A549 (cell line): ENCODE results near the gene CDH22. TPM values are rescaled to one million over a fixed set of nuclear protein-coding genes. Genes with fewer than 3 reads are reported as not detected.

Experiments
- ATAC-seq, 2 experiments: fragments of 200-7000 bp in 1 of 2; fragments of >200 bp in 1 of 2; cut with Nextera tagmentation in 1 of 2; cut with Tn5 transposase in 1 of 2; 3 replicates each; pipeline versions ENCODE4 v1.8.0 to v1.9.1; 2018 to 2020; ENCODE audit warnings: mild to moderate bottlenecking in 1 of 2, moderate library complexity in 1 of 2
- CTCF ChIA-PET: fragments of 300-600 bp; sonication (Branson Sonifier 250); formaldehyde crosslinking; extraction: SDS; loops from one replicate; lab custom pipeline; 2021; ENCODE audit warnings: antibody characterized with exemption, inconsistent platforms; lab: Yijun Ruan, JAX
- POLR2A ChIA-PET: fragments of 350-600 bp; formaldehyde crosslinking; extraction: SDS; loops from one replicate; lab custom pipeline; 2021; ENCODE audit warnings: antibody characterized with exemption, inconsistent platforms; lab: Yijun Ruan, JAX
- DNase-seq, 2 experiments: peaks; one replicate each; pipeline versions ENCODE4 v3.0.0 to v3.0.0-alpha.2; 2011 to 2016; ENCODE audit warnings: low read depth in 1 of 2, low spot score in 1 of 2
- FAIRE-seq: peaks from 2 replicates; lab custom pipeline; 2011; peaks lifted over from hg19 to GRCh38; lab: Jason Lieb, UNC
- H3K27ac ChIP-seq, 2 experiments: fragments of >200 bp; sonication (Bioruptor Twin); formaldehyde crosslinking; 3 replicates each; pipeline ENCODE4 v1.5.1; 2016 to 2017
- H3K4me1 ChIP-seq: fragments of >200 bp; sonication (Bioruptor Twin); formaldehyde crosslinking; 3 replicates; pipeline ENCODE4 v1.6.1; 2016
- H3K4me2 ChIP-seq: fragments of >200 bp; sonication (Bioruptor Twin); formaldehyde crosslinking; 3 replicates; pipeline ENCODE4 v1.6.1; 2016
- H3K4me3 ChIP-seq: fragments of >200 bp; sonication (Bioruptor Twin); formaldehyde crosslinking; 3 replicates; pipeline ENCODE4 v1.5.1; 2016
- H3K9me3 ChIP-seq: fragments of >200 bp; sonication (Bioruptor Twin); formaldehyde crosslinking; 3 replicates; pipeline ENCODE4 v1.6.1; 2016
- CHD2 ChIP-seq: fragments of 150-350 bp; IDR thresholded peaks from 2 replicates; pipeline ENCODE4 v1.6.1; 2014; ENCODE audit warnings: low read length; ENCODE audit not compliant: partially characterized antibody
- EHMT2 ChIP-seq: fragments of 200-600 bp; sonication (generic); IDR thresholded peaks from 2 replicates; pipeline ENCODE4 v1.6.1; 2016; ENCODE audit warnings: antibody characterized with exemption, low read depth, mild to moderate bottlenecking, moderate library complexity
- FOXS1 ChIP-seq: fragments of 250-450 bp; sonication (Bioruptor Pico); IDR thresholded peaks from 2 replicates; pipeline ENCODE4 v1.5.0; 2020; ENCODE audit warnings: mild to moderate bottlenecking, moderate library complexity
- GATA3 ChIP-seq: IDR thresholded peaks from 2 replicates; pipeline ENCODE4 v1.6.1; 2012; ENCODE audit warnings: borderline replicate concordance
- HEYL ChIP-seq: fragments of 250-450 bp; sonication (Bioruptor Pico); IDR thresholded peaks from 2 replicates; pipeline ENCODE4 v1.8.0; 2021; ENCODE audit warnings: mild to moderate bottlenecking, moderate library complexity
- HOXA7 ChIP-seq: fragments of 250-450 bp; sonication (Bioruptor Pico); IDR thresholded peaks from 2 replicates; pipeline ENCODE4 v1.5.0; 2020; ENCODE audit warnings: mild to moderate bottlenecking, moderate library complexity
- HOXB5 ChIP-seq: fragments of 250-450 bp; sonication (Bioruptor Pico); IDR thresholded peaks from 2 replicates; pipeline ENCODE4 v1.5.0; 2020; ENCODE audit warnings: mild to moderate bottlenecking, moderate library complexity
- KDM5A ChIP-seq: fragments of 200-600 bp; sonication (generic); IDR thresholded peaks from 2 replicates; pipeline ENCODE4 v1.6.1; 2016; ENCODE audit warnings: antibody characterized with exemption, mild to moderate bottlenecking
- MAZ ChIP-seq: fragments of 150-350 bp; IDR thresholded peaks from 2 replicates; pipeline ENCODE4 v1.6.1; 2014; ENCODE audit warnings: antibody characterized with exemption, low read depth, low read length, borderline replicate concordance
- POLR2A ChIP-seq: IDR thresholded peaks from 2 replicates; pipeline ENCODE4 v1.6.1; 2012; ENCODE audit warnings: mild to moderate bottlenecking, low read length
- RCOR1 ChIP-seq: fragments of 150-350 bp; IDR thresholded peaks from 2 replicates; pipeline ENCODE4 v1.6.1; 2014; ENCODE audit warnings: antibody characterized with exemption, low read length, low read depth
- SMC3 ChIP-seq: fragments of >200 bp; sonication (Bioruptor Twin); formaldehyde crosslinking; IDR thresholded peaks from 3 replicates; pipeline ENCODE4 v1.6.1; 2018; ENCODE audit warnings: inconsistent platforms
- TP53 ChIP-seq: fragments of 250-450 bp; sonication (Bioruptor Pico); IDR thresholded peaks from 2 replicates; pipeline ENCODE4 v1.5.0; 2021; ENCODE audit warnings: mild to moderate bottlenecking, moderate library complexity
- ZNF302 ChIP-seq: fragments of 250-450 bp; sonication (Bioruptor Pico); IDR thresholded peaks from 2 replicates; pipeline ENCODE4 v1.9.0; 2021; ENCODE audit warnings: inconsistent platforms, mild to moderate bottlenecking, moderate library complexity
- ZSCAN20 ChIP-seq: fragments of 250-450 bp; sonication (Bioruptor Pico); IDR thresholded peaks from 2 replicates; pipeline ENCODE4 v1.8.0; 2022; ENCODE audit warnings: mild to moderate bottlenecking, moderate library complexity
- WGBS: methylation state at CpG from one replicate; pipeline ENCODE4 v1.1.6; 2017; ENCODE audit errors: missing lambda C conversion rate; 5-methylcytosine and 5-hydroxymethylcytosine counted together
- polyA plus RNA-seq, 4 experiments: library from polyadenylated mRNA; depleted of rRNA in 3 of 4; stranded (reverse); fragments of >200 nt; fragmentation: RNase III in 1 of 4; extraction: RNeasy Plus Mini Kit Qiagen cat#74134 plus additional on column Dnase treatment in 1 of 4; gene quantifications; 2 replicates in 3 of 4; 3 replicates in 1 of 4; pipeline ENCODE4 v1.2.3, GENCODE V29; 2011 to 2017
- TF ChIP-seq, protein P1 (sequence below): IDR thresholded peaks from 2 replicates; pipeline ENCODE4 v1.6.1; 2012
- TF ChIP-seq, protein P2 (sequence below): fragments of >200 bp; sonication (Bioruptor Twin); formaldehyde crosslinking; IDR thresholded peaks from 2 replicates; pipeline ENCODE4 v1.6.1; 2016
- TF ChIP-seq, protein P3 (sequence below): fragments of 250-450 bp; sonication (Bioruptor Pico); IDR thresholded peaks from 2 replicates; pipeline ENCODE4 v1.5.0; 2021; ENCODE audit warnings: mild to moderate bottlenecking, moderate library complexity, borderline replicate concordance
- TF ChIP-seq, protein P4 (sequence below): fragments of 450-650 bp; IDR thresholded peaks from 2 replicates; pipeline ENCODE4 v1.6.1; 2014; ENCODE audit warnings: antibody characterized with exemption
- TF ChIP-seq, protein P5 (sequence below): fragments of 150-350 bp; IDR thresholded peaks from 2 replicates; pipeline ENCODE4 v1.6.1; 2014; ENCODE audit warnings: low read depth, mild to moderate bottlenecking, low read length
- TF ChIP-seq, protein P6 (sequence below): fragments of >200 bp; sonication (Bioruptor Twin); formaldehyde crosslinking; IDR thresholded peaks from 3 replicates; pipeline ENCODE4 v1.5.1; 2016
- TF ChIP-seq, protein P7 (sequence below): fragments of >200 bp; sonication (Bioruptor Twin); formaldehyde crosslinking; IDR thresholded peaks from 3 replicates; pipeline ENCODE4 v1.6.1; 2016
- TF ChIP-seq, protein P8 (sequence below): fragments of 200-600 bp; sonication (generic); IDR thresholded peaks from 2 replicates; pipeline ENCODE4 v1.6.1; 2016; ENCODE audit warnings: antibody characterized with exemption, mild to moderate bottlenecking, moderate library complexity

CDH22 gene
- polyA plus RNA-seq, 2 of the 4 experiments (the other 2 are of a cell fraction): not detected

DNA sequence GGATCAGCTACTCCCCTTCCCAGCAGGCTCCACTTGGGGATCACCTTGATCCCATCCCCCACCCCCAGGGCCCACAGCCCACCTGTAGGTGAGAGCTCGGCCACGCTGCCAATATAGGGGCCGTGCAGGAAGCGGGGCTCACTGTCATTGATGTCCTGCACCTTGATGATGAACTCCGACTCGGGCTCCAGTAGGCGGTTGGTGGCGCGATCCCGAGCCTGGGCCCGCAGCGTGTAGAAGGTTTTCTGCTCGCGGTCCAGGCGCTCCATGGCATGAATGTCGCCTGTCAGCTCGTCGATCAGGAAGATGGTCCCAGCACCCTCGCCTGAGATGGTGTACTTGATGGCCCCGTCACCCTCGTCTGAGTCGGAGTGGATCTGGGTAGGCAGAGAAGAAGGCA, 67.4 kb downstream of the CDH22 start:
- Histone ChIP-seq H3K4me3 (no peak overlapping the region), H3K4me2 (no peak overlapping the region), H3K27ac (no peak overlapping the region), H3K9me3 (no peaks in the 10 kb centered on the region), H3K4me1 (no peaks in the 10 kb centered on the region)
- DNase-seq (no peak), FAIRE-seq (no peak), ATAC-seq (no peak)
- ChIA-PET CTCF (interaction anchor here (1.1 to 1.5 kb wide), 2 partner anchors 9 to 108 kb away, joined by 3 to 8 read pairs; no protein-coding TSS in a partner anchor), POLR2A (no interaction called here)
- TF ChIP-seq RCOR1 (no peak), POLR2A (no peak), FOXS1 (CRISPR knock-in tag) (no peak), HEYL (CRISPR knock-in tag) (no peak), KDM5A (no peak), TP53 (CRISPR knock-in tag) (no peak), ZNF302 (CRISPR knock-in tag) (no peak), EHMT2 (no peak), ZSCAN20 (CRISPR knock-in tag) (no peak), GATA3 (no peak), SMC3 (no peak)
- TF ChIP-seq, protein P1, sequence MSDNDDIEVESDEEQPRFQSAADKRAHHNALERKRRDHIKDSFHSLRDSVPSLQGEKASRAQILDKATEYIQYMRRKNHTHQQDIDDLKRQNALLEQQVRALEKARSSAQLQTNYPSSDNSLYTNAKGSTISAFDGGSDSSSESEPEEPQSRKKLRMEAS: no peak
- TF ChIP-seq, protein P2, sequence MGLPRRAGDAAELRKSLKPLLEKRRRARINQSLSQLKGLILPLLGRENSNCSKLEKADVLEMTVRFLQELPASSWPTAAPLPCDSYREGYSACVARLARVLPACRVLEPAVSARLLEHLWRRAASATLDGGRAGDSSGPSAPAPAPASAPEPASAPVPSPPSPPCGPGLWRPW: no peak
- TF ChIP-seq, protein P3, sequence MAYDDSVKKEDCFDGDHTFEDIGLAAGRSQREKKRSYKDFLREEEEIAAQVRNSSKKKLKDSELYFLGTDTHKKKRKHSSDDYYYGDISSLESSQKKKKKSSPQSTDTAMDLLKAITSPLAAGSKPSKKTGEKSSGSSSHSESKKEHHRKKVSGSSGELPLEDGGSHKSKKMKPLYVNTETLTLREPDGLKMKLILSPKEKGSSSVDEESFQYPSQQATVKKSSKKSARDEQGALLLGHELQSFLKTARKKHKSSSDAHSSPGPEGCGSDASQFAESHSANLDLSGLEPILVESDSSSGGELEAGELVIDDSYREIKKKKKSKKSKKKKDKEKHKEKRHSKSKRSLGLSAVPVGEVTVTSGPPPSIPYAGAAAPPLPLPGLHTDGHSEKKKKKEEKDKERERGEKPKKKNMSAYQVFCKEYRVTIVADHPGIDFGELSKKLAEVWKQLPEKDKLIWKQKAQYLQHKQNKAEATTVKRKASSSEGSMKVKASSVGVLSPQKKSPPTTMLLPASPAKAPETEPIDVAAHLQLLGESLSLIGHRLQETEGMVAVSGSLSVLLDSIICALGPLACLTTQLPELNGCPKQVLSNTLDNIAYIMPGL: no peak
- TF ChIP-seq, protein P4, sequence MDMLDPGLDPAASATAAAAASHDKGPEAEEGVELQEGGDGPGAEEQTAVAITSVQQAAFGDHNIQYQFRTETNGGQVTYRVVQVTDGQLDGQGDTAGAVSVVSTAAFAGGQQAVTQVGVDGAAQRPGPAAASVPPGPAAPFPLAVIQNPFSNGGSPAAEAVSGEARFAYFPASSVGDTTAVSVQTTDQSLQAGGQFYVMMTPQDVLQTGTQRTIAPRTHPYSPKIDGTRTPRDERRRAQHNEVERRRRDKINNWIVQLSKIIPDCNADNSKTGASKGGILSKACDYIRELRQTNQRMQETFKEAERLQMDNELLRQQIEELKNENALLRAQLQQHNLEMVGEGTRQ: no peak
- TF ChIP-seq, protein P5, sequence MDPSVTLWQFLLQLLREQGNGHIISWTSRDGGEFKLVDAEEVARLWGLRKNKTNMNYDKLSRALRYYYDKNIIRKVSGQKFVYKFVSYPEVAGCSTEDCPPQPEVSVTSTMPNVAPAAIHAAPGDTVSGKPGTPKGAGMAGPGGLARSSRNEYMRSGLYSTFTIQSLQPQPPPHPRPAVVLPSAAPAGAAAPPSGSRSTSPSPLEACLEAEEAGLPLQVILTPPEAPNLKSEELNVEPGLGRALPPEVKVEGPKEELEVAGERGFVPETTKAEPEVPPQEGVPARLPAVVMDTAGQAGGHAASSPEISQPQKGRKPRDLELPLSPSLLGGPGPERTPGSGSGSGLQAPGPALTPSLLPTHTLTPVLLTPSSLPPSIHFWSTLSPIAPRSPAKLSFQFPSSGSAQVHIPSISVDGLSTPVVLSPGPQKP: no peak
- 43% methylated on average over 20 of the region's 22 CpGs for WGBS

DNA sequence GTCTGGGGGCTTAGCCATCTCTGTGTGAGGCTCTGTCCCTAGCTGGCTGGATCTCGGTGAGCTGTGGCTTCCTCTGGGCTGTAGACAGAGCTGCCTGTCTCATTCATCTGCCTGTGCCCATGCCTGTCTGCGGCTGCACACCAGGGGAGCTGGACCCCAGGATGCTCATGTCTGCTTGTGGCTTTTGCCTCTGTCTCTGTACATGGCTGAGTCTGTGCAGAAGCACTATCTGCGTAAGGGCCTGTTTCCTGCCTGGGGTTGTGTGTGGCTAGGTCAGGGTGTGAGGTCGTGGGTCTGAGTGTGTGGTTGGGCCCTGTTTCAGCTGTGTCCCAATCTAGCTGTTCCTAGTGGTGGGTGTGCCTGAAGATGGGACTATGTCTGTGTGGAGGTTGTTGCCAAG, 68.2 kb downstream of the CDH22 start:
- DNase-seq (no peak), FAIRE-seq (no peak), ATAC-seq (no peak)
- ChIA-PET POLR2A (no interaction called here), CTCF (interaction anchor here (1.2 kb wide), 1 partner anchor 8 kb away, joined by 3 read pairs; no protein-coding TSS in a partner anchor)
- Histone ChIP-seq H3K9me3 (no peaks in the 10 kb centered on the region), H3K4me2 (no peak overlapping the region), H3K27ac (no peak overlapping the region), H3K4me3 (no peak overlapping the region), H3K4me1 (no peaks in the 10 kb centered on the region)
- WGBS: 25% methylated on average over 4 of the region's 4 CpGs
- TF ChIP-seq HOXA7 (no peak), HEYL (CRISPR knock-in tag) (no peak), HOXB5 (no peak), CHD2 (no peak), TP53 (CRISPR knock-in tag) (no peak), MAZ (no peak)
- TF ChIP-seq, protein P6, sequence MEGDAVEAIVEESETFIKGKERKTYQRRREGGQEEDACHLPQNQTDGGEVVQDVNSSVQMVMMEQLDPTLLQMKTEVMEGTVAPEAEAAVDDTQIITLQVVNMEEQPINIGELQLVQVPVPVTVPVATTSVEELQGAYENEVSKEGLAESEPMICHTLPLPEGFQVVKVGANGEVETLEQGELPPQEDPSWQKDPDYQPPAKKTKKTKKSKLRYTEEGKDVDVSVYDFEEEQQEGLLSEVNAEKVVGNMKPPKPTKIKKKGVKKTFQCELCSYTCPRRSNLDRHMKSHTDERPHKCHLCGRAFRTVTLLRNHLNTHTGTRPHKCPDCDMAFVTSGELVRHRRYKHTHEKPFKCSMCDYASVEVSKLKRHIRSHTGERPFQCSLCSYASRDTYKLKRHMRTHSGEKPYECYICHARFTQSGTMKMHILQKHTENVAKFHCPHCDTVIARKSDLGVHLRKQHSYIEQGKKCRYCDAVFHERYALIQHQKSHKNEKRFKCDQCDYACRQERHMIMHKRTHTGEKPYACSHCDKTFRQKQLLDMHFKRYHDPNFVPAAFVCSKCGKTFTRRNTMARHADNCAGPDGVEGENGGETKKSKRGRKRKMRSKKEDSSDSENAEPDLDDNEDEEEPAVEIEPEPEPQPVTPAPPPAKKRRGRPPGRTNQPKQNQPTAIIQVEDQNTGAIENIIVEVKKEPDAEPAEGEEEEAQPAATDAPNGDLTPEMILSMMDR: no peak
- TF ChIP-seq, protein P7, sequence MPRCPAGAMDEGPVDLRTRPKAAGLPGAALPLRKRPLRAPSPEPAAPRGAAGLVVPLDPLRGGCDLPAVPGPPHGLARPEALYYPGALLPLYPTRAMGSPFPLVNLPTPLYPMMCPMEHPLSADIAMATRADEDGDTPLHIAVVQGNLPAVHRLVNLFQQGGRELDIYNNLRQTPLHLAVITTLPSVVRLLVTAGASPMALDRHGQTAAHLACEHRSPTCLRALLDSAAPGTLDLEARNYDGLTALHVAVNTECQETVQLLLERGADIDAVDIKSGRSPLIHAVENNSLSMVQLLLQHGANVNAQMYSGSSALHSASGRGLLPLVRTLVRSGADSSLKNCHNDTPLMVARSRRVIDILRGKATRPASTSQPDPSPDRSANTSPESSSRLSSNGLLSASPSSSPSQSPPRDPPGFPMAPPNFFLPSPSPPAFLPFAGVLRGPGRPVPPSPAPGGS: no peak
- TF ChIP-seq, protein P8, sequence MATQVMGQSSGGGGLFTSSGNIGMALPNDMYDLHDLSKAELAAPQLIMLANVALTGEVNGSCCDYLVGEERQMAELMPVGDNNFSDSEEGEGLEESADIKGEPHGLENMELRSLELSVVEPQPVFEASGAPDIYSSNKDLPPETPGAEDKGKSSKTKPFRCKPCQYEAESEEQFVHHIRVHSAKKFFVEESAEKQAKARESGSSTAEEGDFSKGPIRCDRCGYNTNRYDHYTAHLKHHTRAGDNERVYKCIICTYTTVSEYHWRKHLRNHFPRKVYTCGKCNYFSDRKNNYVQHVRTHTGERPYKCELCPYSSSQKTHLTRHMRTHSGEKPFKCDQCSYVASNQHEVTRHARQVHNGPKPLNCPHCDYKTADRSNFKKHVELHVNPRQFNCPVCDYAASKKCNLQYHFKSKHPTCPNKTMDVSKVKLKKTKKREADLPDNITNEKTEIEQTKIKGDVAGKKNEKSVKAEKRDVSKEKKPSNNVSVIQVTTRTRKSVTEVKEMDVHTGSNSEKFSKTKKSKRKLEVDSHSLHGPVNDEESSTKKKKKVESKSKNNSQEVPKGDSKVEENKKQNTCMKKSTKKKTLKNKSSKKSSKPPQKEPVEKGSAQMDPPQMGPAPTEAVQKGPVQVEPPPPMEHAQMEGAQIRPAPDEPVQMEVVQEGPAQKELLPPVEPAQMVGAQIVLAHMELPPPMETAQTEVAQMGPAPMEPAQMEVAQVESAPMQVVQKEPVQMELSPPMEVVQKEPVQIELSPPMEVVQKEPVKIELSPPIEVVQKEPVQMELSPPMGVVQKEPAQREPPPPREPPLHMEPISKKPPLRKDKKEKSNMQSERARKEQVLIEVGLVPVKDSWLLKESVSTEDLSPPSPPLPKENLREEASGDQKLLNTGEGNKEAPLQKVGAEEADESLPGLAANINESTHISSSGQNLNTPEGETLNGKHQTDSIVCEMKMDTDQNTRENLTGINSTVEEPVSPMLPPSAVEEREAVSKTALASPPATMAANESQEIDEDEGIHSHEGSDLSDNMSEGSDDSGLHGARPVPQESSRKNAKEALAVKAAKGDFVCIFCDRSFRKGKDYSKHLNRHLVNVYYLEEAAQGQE: no peak
